GM20431 (cell line): ENCODE data around the gene TAF6.

Experiments
- in situ Hi-C: fragments of 300-500 bp; cut with MseI, MboI; formaldehyde crosslinking; loops from one replicate; pipeline ENCODE4 v1.15.0; 2020; ENCODE audit warnings: low sequenced_read_pairs; ENCODE audit not compliant: unreplicated experiment

TAF6 gene

DNA sequence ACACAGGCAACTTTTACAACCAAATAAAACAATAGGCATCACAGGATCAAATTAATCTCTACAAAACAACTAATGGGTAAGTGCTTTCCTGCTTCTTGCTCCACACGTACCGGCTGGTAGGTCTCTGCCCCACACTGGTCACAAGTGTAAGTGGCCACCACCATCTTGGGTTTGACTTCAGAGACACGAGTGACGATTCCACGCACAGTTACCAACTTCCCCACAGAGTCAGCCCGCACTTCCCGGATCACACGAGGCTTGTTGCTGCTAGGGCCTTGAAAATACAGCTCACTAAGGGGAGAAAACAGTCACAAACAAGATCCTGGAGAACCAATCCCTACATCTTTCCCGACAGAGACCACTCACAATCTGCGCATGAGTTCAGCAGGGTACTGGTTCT is 20.2 kb downstream of the TAF6 start:
- in situ Hi-C loops: no loop called here

- in situ Hi-C loops: no loop called here
Observed at GRCh38 chr7:100095704-100096103, 23.5 kb downstream of the TAF6 start.

DNA sequence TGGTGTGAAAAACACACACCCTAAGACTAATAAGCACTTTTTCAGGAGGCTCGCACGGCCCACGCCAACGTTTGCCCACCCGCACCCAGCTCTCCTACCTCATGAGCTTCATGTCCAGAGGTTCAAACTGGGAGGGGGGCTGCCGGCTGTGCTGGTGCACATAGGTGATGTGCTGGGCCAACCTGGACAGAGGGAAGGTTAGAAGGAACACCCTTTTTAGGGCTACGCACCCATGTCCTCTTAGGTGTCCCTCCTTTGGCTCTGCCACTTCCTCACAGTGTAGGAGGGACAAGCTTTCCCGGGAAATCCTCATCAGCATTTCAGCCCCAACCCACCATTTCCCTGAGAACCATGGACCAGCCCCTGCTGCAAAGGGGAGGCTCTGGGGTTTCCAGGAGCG is 23.9 kb downstream of the TAF6 start:
- in situ Hi-C loops: no loop called here

GRCh38 chr7:100093925-100094486 is 25.2 kb downstream of the TAF6 start:
- in situ Hi-C loops: no loop called here

- in situ Hi-C loops: no loop called here
Observed at GRCh38 chr7:100093498-100093897, 25.7 kb downstream of the TAF6 start.

DNA sequence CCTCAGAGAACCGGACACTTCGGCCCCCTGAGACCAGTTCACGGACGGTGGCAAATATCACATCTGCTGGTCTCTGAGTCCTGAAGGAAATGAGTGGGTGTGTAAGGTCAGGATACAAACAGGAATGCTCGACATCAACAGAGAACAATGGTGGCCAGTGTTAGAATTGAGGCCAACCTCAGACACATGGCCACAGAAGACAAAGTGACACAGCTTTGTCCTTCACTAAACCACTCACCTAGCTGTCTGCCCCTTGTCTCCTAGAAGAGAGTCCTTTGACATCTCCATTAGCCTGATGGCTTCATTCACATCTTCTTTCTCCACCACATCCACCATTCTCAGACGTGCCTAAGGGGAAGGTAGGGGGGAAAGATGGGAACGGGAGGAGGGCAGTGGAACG is 26.1 kb downstream of the TAF6 start:
- in situ Hi-C loops: no loop called here

- in situ Hi-C loops: no loop called here
Observed at GRCh38 chr7:100091411-100092181, 27.6 kb downstream of the TAF6 start.

DNA sequence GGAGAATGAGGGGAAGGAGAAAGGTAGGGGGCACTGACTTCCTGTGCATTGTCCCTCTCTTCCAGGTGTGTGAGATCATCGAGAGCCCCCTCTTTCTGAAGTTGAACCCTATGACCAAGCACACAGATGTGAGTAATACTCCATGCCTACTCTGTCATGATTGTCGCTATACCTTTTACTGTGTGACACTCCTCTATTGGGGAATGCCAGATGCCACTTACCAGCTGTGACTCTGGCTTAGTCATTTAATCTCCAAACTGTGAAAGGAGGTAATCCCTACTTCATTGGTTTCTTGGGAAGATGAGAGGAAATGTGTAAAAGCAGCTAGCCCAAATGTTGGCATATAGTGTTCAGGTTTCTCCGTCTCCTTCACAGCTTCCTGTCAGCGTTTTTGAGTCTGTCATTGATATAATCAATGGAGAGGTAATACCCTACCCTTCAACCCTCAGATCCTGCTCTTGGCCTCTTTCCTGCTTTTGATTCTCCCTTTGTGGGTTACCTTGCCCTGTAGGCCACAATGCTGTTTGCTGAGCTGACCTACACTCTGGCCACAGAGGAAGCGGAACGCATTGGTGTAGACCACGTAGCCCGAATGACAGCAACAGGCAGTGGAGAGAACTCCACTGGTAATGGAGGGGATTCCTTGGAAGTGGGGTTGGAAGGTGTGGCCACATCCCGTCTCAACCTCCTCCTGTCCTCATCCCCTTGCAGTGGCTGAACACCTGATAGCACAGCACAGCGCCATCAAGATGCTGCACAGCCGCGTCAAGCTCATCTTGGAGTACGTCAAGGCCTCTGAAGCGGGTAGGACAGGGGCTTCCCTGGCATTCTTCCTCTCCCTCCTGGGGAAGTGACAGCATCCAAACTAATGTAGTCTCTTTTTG is 28.4 kb downstream of the TAF6 start:
- in situ Hi-C loops: no loop called here

- in situ Hi-C loops: no loop called here
Observed at GRCh38 chr7:100089458-100090196, 29.5 kb downstream of the TAF6 start.

GRCh38 chr7:100088621-100089457 is 30.3 kb downstream of the TAF6 start, which contains the start of gene COPS6:
Gene COPS6 (plus strand): TSS chr7:100088969. CDS start chr7:100088991, 22 bp downstream.
- in situ Hi-C loops: no loop called here

- in situ Hi-C loops: no loop called here
Observed at GRCh38 chr7:100088095-100088620, 31.0 kb downstream of the TAF6 start.

GRCh38 chr7:100087055-100087750 is 32.0 kb downstream of the TAF6 start:
- in situ Hi-C loops: no loop called here

DNA sequence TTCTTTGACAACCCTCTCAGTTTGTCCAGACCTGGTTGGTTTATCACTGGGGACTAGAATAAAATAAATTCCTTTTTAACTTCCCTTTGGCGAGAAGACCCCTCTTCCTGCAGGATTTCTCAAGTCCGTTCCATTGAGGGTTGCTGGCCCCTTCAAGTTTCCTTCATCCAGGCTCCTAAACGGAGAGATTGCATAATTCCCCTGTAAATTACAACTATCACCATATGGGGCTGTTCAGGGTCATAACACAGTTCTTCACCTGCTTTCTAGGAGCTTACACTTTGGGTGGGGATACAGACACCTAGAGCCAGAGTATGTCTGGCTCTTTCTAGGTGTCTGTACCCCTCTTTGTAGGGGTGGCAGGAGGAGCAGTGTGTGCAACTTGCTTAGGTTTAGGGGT is 33.6 kb downstream of the TAF6 start:
- in situ Hi-C loops: no loop called here

DNA sequence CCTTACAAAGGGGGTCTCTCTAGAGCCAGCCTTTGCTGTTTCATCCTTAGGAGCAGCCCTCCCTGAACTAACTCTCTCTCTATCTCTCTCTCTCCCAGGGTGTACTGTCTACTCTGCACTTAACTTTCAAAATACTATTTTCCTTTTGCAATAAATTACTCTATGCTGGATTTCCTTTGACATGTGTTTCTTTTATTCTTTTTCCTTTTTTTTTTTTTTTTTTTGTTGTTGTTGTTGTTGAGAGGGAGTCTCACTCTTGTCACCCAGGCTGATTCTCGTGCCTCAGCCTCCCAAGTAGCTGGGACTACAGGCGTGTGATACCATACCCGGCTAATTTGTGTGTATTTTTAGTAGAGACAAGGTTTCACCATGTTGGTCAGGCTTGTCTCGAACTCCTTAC is 36.2 kb downstream of the TAF6 start:
- in situ Hi-C loops: no loop called here

- in situ Hi-C loops: no loop called here
Observed at GRCh38 chr7:100081535-100082102, 37.5 kb downstream of the TAF6 start, which contains the start of gene ZNF3. Gene ZNF3 (minus strand): TSS chr7:100081723. CDS start chr7:100077357, 4,366 bp downstream.

GRCh38 chr7:100080907-100081534 is 38.1 kb downstream of the TAF6 start:
- in situ Hi-C loops: no loop called here

DNA sequence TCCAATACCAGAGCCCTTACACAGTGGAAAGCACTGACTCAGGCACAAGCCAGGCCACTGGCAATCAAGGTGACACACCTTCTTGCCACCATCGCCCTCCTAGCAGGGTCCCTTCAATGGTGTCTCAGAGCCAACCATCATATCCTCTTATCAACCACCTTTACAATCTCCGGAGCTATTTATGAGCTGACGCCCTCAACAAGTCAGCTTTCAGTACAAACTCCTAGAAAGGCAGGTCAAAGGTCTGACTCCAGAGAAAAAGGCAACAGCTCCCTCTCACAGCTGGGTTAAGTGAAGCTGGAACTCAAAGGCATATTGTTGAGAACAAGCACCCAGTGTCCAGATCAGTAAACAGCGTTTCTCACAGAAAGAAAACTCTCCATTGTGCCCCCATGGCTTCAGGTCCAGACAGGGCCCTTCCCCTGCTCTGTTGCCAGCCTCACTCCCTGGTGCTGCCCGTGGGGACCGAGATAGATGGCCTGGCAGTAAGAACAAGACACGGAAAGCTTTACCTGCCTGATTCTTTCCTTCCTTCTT is 40.1 kb downstream of the TAF6 start:
- in situ Hi-C loops: no loop called here
